RPMI8226 (cell line): ENCODE measurements around the gene CACNG8.
"Not testable (repeated sequence)": the region's sequence is repeated elsewhere in the genome, so short reads cannot be mapped to it uniquely, and the experiment has no call there.

Experiments used
- DNase-seq: peaks from one replicate; pipeline ENCODE4 v3.0.0-alpha.2; 2015

Gene CACNG8

DNA sequence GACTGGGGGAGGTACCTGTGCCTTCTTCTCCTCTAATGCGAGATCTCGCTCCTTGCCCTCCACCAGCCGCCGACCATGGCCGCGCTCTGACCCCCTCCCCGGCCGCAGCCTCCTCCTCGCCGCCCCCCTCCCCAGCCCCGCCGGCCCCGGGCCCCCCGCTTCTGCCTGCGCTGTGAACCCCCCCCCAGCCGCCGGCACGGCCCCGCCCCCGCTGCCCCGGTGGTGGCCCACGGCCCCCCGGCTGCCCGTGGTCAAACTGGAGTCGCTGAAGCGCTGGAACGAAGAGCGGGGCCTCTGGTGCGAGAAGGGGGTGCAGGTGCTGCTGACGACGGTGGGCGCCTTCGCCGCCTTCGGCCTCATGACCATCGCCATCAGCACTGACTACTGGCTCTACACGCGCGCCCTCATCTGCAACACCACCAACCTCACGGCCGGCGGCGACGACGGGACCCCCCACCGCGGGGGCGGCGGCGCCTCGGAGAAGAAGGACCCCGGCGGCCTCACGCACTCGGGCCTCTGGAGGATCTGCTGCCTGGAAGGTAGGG is at the start of gene CACNG8:
Gene CACNG8 (plus strand): TSS at position 51 of the 545 bp plus-strand sequence.
- DNase-seq = no peak

DNA sequence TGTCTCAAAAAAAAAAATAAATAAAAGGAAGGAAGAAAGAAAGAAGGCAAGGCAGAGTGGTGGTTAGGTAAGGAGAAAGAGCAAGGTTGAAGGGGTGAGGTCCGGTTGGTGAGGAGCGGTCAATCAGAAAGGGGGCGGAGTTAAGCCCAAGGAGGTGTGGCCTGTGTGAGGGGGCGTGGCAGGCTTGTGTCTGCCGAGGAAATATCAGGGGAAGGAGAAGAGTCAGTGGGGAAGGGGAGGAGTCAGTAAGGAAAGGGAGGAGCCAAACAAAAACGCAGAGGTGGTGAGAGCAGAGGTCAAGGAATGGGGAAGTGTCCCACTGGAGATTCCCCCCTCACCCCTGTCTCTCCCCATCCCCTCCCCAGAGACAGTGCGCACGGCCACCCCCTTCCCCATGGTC is 47.7 kb upstream of the CACNG8 start:
- DNase-seq = no peak

DNA sequence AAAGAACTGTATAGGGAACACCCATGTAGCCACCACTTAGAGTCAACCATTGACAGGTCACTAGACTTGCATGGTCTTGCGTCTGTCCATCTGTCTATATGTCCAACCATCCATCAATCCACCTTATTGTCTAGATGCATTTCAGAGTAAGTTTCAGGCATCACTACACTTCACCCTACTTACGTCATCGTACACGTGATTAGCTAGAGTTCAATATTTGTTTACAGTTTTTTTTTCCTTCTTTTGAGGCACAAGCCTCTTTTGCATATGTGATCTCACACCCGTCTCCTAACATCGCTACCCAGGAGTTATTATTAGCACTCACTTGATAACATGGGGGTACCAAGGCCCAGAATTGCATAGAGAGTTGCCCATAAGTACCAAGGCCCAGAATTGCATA is 46.7 kb upstream of the CACNG8 start:
- DNase-seq = no peak

DNA sequence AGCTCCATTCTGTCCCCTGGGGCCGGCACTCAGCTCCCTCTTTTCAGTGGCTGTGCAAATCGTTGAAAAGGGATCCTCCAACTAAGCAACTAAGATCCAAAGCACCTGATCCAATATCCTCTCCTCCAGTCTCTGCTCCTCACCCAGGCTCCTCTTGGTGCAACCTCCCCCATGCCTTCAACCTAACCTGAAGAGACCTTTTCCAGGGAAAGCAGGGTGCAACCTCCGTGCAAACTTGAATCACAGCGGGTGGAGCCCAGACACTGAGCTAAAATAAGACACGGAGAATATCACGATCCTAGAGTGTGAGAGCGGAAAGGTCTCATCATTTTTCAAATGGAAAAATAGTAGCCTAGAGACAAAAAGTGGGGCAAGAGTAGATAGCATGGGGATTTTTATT is 45.4 kb upstream of the CACNG8 start:
- DNase-seq = no peak

DNA sequence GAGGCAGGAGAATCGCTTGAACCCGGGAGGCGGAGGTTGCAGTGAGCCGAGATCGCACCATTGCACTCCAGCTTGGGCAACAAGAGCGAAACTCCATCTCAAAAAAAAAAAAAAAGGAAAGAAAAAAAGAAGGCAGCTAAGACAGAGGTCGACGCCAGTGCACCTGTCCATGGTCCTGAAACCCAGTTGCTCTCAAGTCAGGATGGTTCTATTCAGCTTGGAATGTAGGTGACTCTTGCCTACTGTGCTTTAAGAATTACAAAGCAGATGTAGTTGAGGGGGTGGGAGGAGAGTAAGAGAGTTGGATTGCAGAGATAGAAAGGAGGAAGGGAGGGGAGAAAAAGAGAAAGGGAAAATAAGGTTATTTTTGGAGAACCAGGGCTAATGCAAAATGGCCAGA is 35.0 kb upstream of the CACNG8 start:
- DNase-seq = peak; percentile 84

DNA sequence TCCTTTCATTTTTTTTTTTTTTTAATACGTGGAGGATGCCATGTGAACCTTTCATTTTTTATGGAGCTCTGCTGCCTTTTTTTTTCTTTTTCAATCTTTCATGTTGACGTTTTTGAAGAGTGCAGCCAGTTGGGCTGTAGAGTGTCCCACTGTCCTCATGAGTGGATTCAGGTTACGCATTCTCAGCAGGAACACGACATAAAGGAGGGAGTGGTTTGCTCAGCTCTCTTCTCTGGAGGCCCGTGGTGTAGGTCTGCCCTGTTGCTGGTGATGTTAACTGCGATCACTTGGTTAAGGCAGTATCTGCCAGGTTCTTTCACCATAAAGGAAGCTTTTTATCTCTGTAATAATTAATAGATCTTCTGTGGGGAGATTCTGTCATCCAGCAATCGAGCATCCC is 26.7 kb upstream of the CACNG8 start:
- no peak for DNase-seq

DNA sequence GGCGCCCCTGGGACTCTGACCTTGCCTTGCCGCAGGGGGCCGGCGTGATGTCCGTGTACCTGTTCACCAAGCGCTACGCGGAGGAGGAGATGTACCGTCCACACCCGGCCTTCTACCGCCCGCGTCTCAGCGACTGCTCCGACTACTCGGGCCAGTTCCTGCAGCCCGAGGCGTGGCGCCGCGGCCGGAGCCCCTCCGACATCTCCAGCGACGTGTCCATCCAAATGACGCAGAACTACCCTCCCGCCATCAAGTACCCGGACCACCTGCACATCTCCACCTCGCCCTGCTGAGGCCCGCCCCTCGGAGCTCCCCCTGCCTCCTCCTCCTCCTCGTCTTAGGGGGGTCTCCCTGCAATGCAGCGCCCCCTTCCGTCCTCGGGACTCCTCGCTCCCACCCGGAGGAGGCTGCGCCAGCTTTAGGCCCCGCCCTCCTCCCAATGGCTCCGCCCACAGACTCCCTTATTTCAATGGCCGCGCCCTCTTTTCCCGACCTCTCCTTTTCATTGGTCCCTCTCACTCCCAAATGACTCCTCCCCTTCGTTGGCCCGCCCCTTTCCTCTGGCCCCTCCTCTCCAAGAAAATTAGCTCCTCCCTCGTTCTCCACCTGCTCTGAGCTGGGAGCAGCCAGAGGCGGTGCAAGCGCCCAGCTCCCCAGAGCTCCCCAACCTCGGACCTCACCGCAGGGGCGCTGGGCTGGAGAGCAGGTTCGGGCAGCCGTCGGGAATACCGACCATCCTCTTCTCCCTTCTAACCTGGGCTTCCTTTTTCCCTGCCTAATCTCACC is 20.5 kb upstream of the CACNG8 start:
- peak; percentile 62 for DNase-seq

DNA sequence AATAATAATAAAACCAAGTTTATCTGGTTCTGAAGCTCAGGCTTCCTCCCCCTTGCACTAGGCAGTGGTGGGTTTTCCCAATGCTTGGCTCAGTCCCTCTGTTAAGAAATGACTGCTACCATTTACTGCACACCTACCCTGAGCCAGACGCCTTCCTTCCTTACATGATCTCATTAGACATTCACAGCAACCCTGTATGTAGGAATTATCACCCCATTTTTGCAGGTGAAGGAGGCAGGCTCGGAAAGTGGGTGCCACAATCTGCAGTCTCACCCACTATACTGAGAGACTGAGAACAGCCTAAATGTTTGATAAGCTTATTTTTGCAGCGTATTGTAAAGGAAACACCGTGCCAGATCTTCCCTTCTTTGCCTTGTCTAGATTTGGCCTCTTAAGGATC is 18.3 kb upstream of the CACNG8 start:
- no peak for DNase-seq

DNA sequence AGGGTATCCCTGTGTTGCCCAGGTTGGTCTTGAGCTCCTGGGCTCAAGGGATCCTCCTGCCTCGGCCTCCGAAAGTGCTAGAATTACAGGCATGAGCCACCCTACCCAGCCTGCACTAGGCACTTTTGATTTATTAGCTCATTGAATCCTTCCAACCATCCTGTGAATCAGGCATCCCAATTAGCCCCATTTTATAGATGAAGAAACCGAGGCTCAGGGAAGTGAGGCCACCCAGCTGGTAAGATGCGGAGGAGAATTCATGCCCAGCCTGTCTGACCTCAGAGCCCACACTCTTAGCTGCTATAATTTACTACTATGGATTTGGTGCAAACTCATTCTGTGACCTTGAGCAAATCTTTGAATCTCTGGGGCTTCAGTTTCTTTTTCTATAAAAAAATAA is 17.8 kb upstream of the CACNG8 start:
- no peak for DNase-seq

DNA sequence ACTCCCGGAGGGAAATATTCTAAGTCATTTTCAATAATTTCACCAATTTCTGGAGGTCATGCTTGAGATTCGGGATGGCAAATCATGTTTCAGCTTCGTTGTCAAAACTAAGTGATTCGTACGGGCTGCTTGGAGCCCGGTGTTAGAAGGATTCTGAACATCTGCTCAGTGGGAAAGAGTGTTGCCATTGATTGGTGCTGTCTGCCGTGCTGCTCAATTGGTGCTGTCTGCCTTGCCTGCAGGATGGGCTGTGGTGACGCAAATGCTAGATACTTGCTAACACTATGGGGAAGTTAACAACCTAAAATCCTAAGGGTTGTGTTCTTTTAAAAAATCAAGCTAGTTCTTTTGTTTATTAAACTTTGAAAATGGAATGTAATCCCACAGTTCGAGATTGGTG is 17.3 kb upstream of the CACNG8 start:
- DNase-seq = peak; percentile 57

DNA sequence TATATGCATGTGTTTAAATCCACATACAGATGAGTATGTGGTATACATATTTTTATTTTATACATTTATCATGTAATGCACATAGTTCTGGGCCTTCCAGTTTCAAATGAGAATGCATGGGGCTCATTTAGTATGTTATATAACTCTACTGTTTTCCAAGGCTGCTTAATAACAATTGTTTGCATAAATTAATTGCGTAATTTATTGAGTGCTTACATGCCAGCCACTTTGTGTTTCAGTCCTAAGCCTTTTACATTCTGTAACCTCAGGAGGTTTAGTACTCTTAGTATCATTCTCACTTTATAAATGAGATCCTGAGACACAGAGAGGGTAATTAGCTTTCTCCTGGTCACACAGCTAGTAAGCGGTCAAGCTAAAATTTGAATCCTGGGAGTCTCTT is 16.7 kb upstream of the CACNG8 start:
- no peak for DNase-seq

DNA sequence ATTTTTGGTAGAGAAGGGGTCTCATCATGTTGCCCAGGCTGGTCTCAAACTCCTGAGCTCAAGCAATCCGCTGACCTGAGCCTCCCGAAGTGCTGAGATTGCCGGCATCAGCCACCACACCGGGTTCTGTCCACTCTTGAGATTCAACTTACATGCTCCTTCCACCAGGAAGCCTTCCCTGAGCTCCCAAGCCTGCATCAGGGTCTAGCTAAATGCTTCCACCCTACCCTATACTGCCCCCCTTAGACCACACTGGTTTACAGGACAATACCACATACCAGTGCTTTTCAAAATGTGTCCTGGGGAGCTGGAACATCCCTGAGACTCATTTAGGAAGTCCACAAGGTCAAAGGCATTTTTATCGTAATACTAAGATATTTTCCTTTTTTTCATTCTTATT is 15.1 kb upstream of the CACNG8 start:
- no peak for DNase-seq

DNA sequence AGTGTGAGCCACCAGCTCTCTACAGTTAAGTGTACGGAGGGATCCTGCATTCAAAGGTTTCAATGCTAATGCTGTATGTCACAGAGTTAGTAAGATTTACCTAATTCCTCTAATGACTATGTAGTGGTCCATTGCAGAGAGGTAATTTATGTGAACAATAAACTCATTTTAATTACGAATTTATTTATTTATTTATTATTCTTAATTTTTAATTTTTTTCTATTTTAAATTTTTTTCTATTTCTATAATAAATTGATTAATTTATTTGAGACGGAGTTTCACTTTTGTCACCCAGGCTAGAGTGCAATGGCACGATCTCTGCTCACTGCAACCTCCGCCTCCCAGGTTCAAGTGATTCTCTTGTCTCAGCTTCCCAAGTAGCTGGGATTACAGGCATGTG is 14.1 kb upstream of the CACNG8 start:
- DNase-seq = not testable (repeated sequence)

DNA sequence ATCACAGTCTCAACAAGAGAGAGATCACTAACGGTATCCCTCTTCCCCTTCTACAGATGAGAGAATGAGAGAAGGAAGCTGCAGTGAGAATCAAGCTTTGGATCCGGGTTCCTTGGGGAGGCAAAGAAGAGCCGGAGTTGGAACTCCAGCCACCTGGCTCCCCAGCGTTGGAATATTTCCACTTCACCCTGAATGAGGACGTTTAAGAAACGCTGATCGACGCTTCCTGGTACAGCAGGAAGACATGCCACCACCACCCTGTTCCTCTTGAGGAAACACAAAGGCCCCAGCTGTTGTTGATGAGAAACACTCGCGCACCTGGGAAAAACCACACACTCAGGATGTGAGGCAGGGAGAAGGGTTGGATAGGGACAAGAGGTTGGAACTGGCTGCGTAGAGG is 11.3 kb upstream of the CACNG8 start:
- no peak for DNase-seq

DNA sequence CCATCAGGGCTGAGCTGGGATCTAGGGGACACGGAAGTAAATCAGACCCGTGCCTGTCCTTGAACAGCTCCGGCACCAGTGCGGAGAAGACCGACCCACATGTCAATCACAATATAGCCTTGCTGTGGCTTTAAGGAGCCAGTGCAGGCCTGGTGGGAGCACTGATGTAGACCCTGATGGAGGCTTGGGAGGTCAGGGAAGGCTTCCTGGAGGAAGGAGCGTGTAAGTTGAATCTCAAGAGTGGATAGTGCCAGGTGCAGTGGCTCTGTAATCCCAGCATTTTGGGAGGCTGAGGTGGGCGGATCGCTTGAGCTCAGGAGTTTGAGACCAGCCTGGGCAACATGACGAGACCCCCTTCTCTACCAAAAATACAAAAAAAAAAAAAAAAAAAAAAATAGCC is 10.8 kb upstream of the CACNG8 start:
- no peak for DNase-seq

DNA sequence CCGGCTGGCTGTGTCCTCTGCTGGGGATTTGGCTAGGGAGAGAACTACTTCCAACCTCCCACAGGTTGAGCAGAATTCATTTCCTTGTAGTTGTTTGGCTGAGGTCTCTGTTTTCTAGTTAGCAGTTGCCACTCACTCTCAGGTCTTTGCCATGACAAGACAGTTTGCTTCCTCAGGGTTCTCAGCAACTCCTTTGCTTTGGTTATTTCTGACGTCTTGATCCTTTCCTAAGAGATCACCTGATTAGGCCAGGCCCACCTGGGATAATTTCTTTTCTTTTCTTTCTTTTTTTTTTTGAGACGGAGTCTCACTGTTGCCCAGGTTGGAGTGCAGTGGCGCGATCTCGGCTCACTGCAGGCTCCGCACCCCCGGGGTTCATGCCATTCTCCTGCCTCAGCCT is 9.4 kb upstream of the CACNG8 start:
- no peak for DNase-seq

DNA sequence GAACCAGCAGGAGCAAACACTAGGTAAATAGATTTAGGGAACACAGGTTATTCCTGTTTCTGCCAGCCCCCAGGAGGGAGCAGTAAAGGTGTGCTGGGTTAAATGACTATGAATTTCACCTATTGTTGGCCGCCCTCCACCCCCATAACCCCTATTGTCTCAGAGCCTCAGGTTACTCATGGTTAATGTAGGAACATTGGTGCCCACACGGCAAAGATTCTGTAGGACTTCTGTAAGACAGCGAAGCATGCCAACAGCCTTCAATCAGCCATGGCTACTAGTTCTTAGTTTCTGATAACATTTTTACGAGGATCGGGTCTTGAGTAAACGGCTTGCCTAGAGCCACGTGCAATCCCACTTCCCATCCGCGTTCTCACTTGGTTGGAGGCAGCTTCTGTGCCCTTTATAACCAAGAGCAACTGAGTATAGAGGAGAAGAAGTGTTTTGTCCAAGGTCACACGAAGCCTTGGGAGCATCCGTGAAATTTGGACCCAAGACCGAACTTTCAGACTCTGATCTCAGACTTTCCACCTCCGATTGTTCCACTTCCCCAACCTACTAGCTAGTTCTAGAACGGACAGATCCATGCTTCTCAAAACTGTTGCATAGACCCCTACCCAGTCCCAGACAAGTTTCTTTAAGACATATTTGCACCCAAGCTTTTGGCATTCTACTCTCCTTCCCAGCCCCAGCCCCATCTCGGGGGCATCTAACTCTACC is 5.1 kb upstream of the CACNG8 start:
- DNase-seq = no peak

DNA sequence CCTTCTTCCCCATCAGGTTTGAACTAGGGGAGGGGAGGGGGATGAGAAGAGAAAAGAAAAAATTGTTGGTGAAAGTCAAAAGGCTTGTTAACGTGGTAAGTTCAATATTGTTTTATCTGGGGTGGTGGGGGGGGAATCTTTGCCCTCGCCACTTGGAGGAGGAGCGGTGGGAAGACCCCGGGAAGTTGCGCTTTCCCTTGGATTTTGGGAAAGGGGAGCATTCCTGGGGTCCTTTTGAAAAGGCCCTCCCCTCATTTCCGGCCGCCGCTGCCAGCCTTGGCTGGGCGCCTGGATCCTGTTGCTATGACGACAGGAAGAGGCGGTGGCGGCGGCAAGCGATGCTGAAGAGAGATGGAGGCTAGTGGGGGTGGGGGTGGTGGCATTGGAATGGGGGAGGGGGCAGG is 4.6 kb upstream of the CACNG8 start:
- DNase-seq = peak; percentile 47

DNA sequence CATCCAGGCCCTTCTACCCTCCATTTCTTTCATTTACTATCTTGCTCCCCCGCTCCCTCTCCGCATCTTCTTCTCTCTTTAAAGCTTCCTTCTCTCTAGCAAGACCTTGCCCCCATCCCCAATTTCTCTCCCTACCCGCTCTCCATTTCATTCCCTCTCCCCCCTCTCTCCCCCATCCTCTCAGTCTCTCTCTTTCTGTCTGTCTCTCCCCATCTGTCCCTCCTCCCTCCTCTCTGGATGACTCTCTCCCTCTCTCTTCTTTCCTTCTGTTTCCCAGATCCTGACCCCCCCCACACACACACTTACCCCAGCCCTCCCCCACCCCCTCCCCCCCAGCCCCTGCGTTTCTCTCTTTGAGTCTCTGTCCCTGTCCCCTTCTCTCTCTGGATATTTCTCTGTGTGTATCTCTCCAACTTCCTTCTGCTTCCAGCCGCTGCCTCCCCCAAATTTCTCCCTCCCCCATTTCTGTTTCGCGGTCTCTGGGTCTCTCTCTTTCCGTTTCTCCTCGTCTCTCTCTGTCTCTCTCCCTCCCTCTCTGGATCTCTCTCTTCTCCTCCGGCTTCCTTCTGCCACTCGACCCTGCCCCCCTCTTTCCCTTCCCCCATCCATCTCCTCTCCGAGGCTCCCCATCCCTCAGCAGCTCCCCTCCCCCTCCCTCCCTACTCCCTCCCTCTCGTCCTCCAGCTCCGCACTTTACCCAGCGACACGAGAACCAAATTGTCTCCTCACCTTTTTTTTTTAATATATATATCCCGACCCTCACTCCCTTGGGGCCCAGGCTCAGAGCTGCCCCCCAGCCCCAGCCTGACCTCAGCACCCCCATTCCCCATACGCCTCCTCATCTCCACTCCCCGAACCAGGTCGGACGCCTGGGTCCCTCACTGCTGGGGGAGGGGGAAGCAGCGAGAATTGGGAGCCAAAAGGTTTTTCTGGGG is 3.6 kb upstream of the CACNG8 start:
- no peak for DNase-seq

DNA sequence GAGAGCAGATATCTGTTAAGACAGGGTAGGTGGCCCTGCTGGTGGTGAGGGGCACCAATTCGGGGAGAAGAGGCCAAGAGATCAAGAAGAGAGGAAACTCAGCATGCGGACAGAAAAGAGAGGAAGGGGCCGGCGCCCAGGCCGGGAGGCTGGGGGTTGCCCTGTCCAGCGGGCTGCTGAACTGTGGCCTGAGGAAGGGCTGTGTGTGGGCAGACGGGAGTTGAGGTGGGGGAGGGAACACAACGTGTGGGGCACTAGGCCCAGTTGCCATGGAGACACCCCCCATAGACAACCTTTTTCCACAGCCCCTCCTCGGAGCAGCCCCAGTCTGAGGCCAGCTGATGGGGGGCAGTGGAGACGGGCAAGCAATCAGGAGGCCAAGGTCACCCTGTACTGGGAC is 2.5 kb upstream of the CACNG8 start:
- DNase-seq = no peak

DNA sequence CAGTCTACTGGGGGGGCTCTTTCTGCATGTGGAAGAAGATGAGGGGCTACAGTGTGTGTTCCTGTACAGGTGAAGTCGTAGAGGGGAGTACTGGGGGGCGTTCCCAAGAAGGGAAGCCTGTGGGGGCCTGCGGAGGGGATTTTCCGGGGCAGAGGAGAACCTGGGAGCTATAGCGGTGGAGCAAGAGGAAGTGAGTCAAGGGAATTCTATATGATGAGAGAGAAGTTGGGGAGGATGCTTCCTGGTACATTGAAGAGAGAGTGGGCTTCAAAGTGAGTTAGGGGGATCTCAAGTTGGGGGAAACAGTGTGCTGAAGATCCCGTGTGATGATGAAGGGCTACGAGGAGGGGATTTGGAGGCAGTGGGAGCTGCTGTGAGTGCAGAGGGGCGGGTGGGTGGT is 1.9 kb upstream of the CACNG8 start:
- DNase-seq = no peak

DNA sequence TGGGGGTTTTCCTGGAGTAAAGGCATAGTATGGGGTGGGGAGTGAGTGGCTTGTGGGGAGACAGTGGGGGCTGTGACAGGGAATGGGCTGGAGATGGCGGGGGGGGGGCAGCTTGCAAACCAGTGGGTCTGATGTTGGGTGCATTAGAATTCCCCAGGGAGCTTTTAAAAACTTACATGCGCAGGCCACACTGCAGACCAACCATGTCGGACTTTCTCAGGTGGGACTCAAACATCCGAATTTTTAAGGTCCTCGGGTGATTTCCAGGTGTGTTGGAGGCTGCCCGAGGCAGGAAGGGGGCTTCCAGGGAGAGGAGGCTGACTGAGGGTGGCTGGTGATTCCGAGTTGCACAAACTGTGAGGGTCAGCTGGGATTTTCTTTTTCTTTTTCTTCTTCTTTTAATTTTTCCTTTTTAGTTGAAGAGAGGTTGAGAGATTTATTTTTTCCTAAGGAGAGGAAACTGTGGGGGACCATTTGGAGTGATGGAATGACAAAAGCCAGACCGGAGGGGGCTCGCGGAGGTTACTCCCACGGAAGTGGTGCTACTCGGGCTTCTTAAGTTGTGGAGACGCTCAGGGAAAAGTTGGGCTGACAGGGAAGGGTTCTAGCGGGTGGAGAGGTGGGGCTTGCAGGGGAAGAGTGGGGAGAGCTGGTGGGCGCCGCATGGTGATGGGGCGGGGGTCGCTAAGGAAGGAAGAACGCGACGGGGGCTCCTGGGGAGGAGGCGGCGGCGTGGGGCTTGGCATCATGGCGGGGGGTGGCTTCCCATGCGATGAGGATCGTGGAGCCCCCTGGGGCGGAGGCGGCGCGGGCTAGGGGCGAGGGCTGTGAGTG is 997 bp upstream of the CACNG8 start:
- no peak for DNase-seq
